ENCODE measurements around the gene UNC5B. TPM values are rescaled to one million over a fixed set of nuclear protein-coding genes. Genes with fewer than 3 reads are reported as not detected.

The UNC5B gene
- total RNA-seq, 1 experiment from 2014 or later, result 22.0 TPM

- TF ChIP-seq YY1 (IDR thresholded peaks at IDR 0.05; ENCODE audit: extremely low read depth, insufficient replicate concordance, low read depth, low read length) (no peak), SIN3A (IDR thresholded peaks at IDR 0.05; ENCODE audit: low read depth) (no peak), SRF (IDR thresholded peaks at IDR 0.05; ENCODE audit: low read depth) (no peak), EZH2phosphoT487 (IDR thresholded peaks at IDR 0.05; ENCODE audit: borderline replicate concordance) (no peak), CBX3 (IDR thresholded peaks at IDR 0.05; ENCODE audit: low read depth) (no peak), EZH2 (IDR thresholded peaks at IDR 0.05) (no peak), MAX (IDR thresholded peaks at IDR 0.05) (no peak), POLR2A (IDR thresholded peaks at IDR 0.05; ENCODE audit: borderline replicate concordance, extremely low read depth, insufficient read depth, insufficient read length) (no peak), ZBTB33 (IDR thresholded peaks at IDR 0.05; ENCODE audit: extremely low read depth, insufficient replicate concordance, low read length) (no peak), POLR2AphosphoS5 (IDR thresholded peaks at IDR 0.05; ENCODE audit: low read depth, low read length) (no peak)
Measured at GRCh38 chr10:71216363-71216695, 4.0 kb downstream of the UNC5B start (continued).

GRCh38 chr10:71216751-71217265 is 4.4 kb downstream of the UNC5B start:
- ATAC-seq, result no peak
- Histone ChIP-seq H3K9me2 (ENCODE audit: insufficient read depth) (no peaks in the 10 kb centered on the region), H3K9me3 (ENCODE audit: control insufficient read depth in 1 of 2, insufficient read depth in 1 of 2, low read depth in 1 of 2, low read length in 2 of 2) (no peaks in the 10 kb centered on the region), H4K20me1 (ENCODE audit: insufficient read depth) (no peaks in the 10 kb centered on the region), H2AFZ (ENCODE audit: low read depth, low read length, poor library complexity, severe bottlenecking) (no peak overlapping the region), H3K9ac (ENCODE audit: low read length) (peak overlapping the region; percentile 55), H3K4me1 (ENCODE audit: control insufficient read depth in 1 of 2, insufficient read depth in 2 of 2, low read length in 2 of 2) (peaks cover 45 to 60% of the 10 kb centered on the region in 2 experiments), H3K36me3 (ENCODE audit: control insufficient read depth in 1 of 2, insufficient read depth in 2 of 2, low read length in 2 of 2) (no peaks in the 10 kb centered on the region), H3K4me3 (replicated peaks in 1 of 2; ENCODE audit: low read depth in 1 of 2, low read length in 2 of 2) (peak overlapping the region; percentile 47 to 66), H3K27me3 (ENCODE audit: insufficient read depth, low read length) (peaks cover 2% of the 10 kb centered on the region; the same call in 1 of the 2 replicates), H3K79me2 (ENCODE audit: insufficient read depth, low read length) (peaks cover 36% of the 10 kb centered on the region; the same call in 1 of the 2 replicates), H3K27ac (ENCODE audit: low read depth, low read length) (peak overlapping the region; percentile 56), H3K4me2 (ENCODE audit: low read length) (peak overlapping the region; percentile 82)
- BruUV-seq (replicated peaks), result no TSS peak
- CTCF ChIA-PET, result interaction anchor here (1.4 to 1.9 kb wide), 2 partner anchors 11 to 52 kb away, joined by 3 to 4 read pairs; no protein-coding TSS in a partner anchor
- POLR2A ChIA-PET, result no interaction called here
- RAD21 ChIA-PET (ENCODE audit: low non-redundant PET in 1 of 2, low total read pairs in 2 of 2, uncharacterized antibody in 2 of 2, unreplicated experiment in 2 of 2), result no interaction called here
- DNase-seq (ENCODE audit: low read depth, low spot score), result no peak
- intact Hi-C loops (cut with micrococcal nuclease), result no loop called here
- TF ChIP-seq ATF3 (IDR thresholded peaks at IDR 0.05), result no peak
- TF ChIP-seq CTCF (IDR thresholded peaks at IDR 0.05 in 2 of 3, conservative IDR thresholded peaks at IDR 0.05 in 1 of 3; ENCODE audit: borderline replicate concordance in 1 of 3, insufficient read depth in 1 of 3, low read depth in 2 of 3, low read length in 2 of 3), result no peak
- TF ChIP-seq POLR2A (IDR thresholded peaks at IDR 0.05; ENCODE audit: borderline replicate concordance, extremely low read depth, insufficient read depth, insufficient read length), result no peak
- no peak for TF ChIP-seq ZBTB33 (IDR thresholded peaks at IDR 0.05; ENCODE audit: extremely low read depth, insufficient replicate concordance, low read length)
- TF ChIP-seq ZFX (IDR thresholded peaks at IDR 0.05), result no peak
- no peak for TF ChIP-seq POLR2AphosphoS5 (IDR thresholded peaks at IDR 0.05; ENCODE audit: low read depth, low read length)
- no peak for TF ChIP-seq SRF (IDR thresholded peaks at IDR 0.05; ENCODE audit: low read depth)
- no peak for TF ChIP-seq ZNF274 (IDR thresholded peaks at IDR 0.05; ENCODE audit: low read depth, low read length)
- TF ChIP-seq CEBPB (IDR thresholded peaks at IDR 0.05; ENCODE audit: low read depth), result no peak
- no peak for TF ChIP-seq JUND (IDR thresholded peaks at IDR 0.05)

Measured in HCT116 (cell line).